HG03342 (cell line): ENCODE results near the gene MIDN.
A peak's percentile ranks its signal among the peaks of the same experiment; 100 is the strongest.
"Not testable (repeated sequence)": the region's sequence is repeated elsewhere in the genome, so short reads cannot be mapped to it uniquely, and the experiment has no call there.

Experiments
- ATAC-seq: cut with Tn5 transposase; IDR thresholded peaks from one replicate; pipeline ENCODE4 v1.9.1; 2021; ENCODE audit warnings: mild to moderate bottlenecking, moderate library complexity; ENCODE audit not compliant: unreplicated experiment

Gene MIDN

GRCh38 chr19:1244693-1245451, 3.5 kb upstream of the MIDN start:
- ATAC-seq: no peak

- ATAC-seq: no peak
Measured at GRCh38 chr19:1245494-1246264, 2.7 kb upstream of the MIDN start.

GRCh38 chr19:1246265-1247087, 1.9 kb upstream of the MIDN start:
- ATAC-seq: not testable (repeated sequence)

GRCh38 chr19:1247748-1248138, 640 bp upstream of the MIDN start:
- ATAC-seq: no peak

GRCh38 chr19:1248786-1249297, 459 bp downstream of the MIDN start:
- ATAC-seq: peak; percentile 26

GRCh38 chr19:1249298-1249989, 1.1 kb downstream of the MIDN start:
- ATAC-seq: peak; percentile 45

- ATAC-seq: no peak
Measured at GRCh38 chr19:1249990-1250436, 1.6 kb downstream of the MIDN start.

GRCh38 chr19:1250437-1251260, 2.3 kb downstream of the MIDN start:
- ATAC-seq: no peak

- no peak for ATAC-seq
Measured at GRCh38 chr19:1251330-1252220, 3.2 kb downstream of the MIDN start.

GRCh38 chr19:1252221-1252820, 3.9 kb downstream of the MIDN start:
- no peak for ATAC-seq

GRCh38 chr19:1252821-1253513, 4.6 kb downstream of the MIDN start:
- ATAC-seq: no peak

GRCh38 chr19:1253514-1254080, 5.2 kb downstream of the MIDN start:
- ATAC-seq: no peak

- ATAC-seq: no peak
Measured at GRCh38 chr19:1254081-1254527, 5.7 kb downstream of the MIDN start.

GRCh38 chr19:1254530-1255185, 6.3 kb downstream of the MIDN start:
- ATAC-seq: no peak

- ATAC-seq: no peak
Measured at GRCh38 chr19:1255186-1256161, 7.1 kb downstream of the MIDN start.
